BJ (cell line): Measurements from ENCODE around the gene PAX9. TPM values are rescaled to one million over a fixed set of nuclear protein-coding genes. Genes with fewer than 3 reads are reported as not detected.

ENCODE experiments used
- CTCF ChIA-PET: fragments of 350-600 bp; formaldehyde crosslinking; extraction: SDS; loops from one replicate; lab custom pipeline; 2021; ENCODE audit warnings: antibody characterized with exemption, inconsistent platforms; lab: Yijun Ruan, JAX
- POLR2A ChIA-PET: fragments of 300-600 bp; sonication (Branson Sonifier 250); formaldehyde crosslinking; extraction: SDS; loops from one replicate; lab custom pipeline; 2021; ENCODE audit warnings: antibody characterized with exemption; lab: Charles Lee
- DNase-seq: peaks from one replicate; pipeline ENCODE4 v3.0.0-alpha.2; 2011; ENCODE audit warnings: low read depth
- H3K27me3 ChIP-seq: 2 replicates; pipeline ENCODE4 v1.6.0; 2011; ENCODE audit warnings: low read length; ENCODE audit not compliant: control insufficient read depth, insufficient read depth
- H3K36me3 ChIP-seq: 2 replicates; pipeline ENCODE4 v1.5.1; 2011; ENCODE audit warnings: low read length; ENCODE audit not compliant: control insufficient read depth, insufficient read depth
- H3K4me3 ChIP-seq: 2 replicates; pipeline ENCODE4 v1.5.1; 2011; ENCODE audit warnings: low read depth, mild to moderate bottlenecking, control low read depth, low read length
- CTCF ChIP-seq: IDR thresholded peaks from 2 replicates; pipeline ENCODE4 v1.5.1; 2011; ENCODE audit warnings: low read depth, mild to moderate bottlenecking, control low read depth, inconsistent platforms, low read length, moderate library complexity; ENCODE audit not compliant: insufficient read depth
- polyA plus RNA-seq: library from polyadenylated mRNA; depleted of rRNA; stranded (reverse); fragments of >200 nt; gene quantifications from 2 replicates; pipeline ENCODE4 v1.2.3, GENCODE V29; 2011

PAX9 gene
- polyA plus RNA-seq, 1 experiment, result not detected

- POLR2A ChIA-PET, result no interaction called here
- no peaks in the 10 kb centered on the region for H3K36me3 ChIP-seq
- H3K4me3 ChIP-seq, result no peak overlapping the region
- CTCF ChIA-PET, result interaction anchor here (0.6 kb wide), 1 partner anchor 263 kb away, joined by 3 read pairs; no protein-coding TSS in a partner anchor
- no peak for DNase-seq
- TF ChIP-seq CTCF, result no peak
- peaks cover 41% of the 10 kb centered on the region for H3K27me3 ChIP-seq
Measured at GRCh38 chr14:36666416-36667206, 5.0 kb downstream of the PAX9 start.

- CTCF ChIA-PET, result no interaction called here
Measured at GRCh38 chr14:36667679-36668078, 6.0 kb downstream of the PAX9 start.

GRCh38 chr14:36671149-36671548, 9.5 kb downstream of the PAX9 start:
- DNase-seq, result no peak
- Histone ChIP-seq H3K4me3 (no peak overlapping the region), H3K27me3 (peaks cover 8% of the 10 kb centered on the region), H3K36me3 (no peaks in the 10 kb centered on the region)
- ChIA-PET POLR2A (no interaction called here), CTCF (no interaction called here)
- no peak for TF ChIP-seq CTCF

More at GRCh38 chr14:36667679-36668078, 6.0 kb downstream of the PAX9 start:
- H3K4me3 ChIP-seq, result no peak overlapping the region
- peaks cover 34% of the 10 kb centered on the region for H3K27me3 ChIP-seq
- no peak for DNase-seq
- POLR2A ChIA-PET, result no interaction called here
- H3K36me3 ChIP-seq, result no peaks in the 10 kb centered on the region
- TF ChIP-seq CTCF, result no peak

GRCh38 chr14:36672095-36672494, 10.4 kb downstream of the PAX9 start:
- POLR2A ChIA-PET, result no interaction called here

More at GRCh38 chr14:36672095-36672494, 10.4 kb downstream of the PAX9 start:
- no peak for TF ChIP-seq CTCF
- Histone ChIP-seq H3K4me3 (no peak overlapping the region), H3K36me3 (no peaks in the 10 kb centered on the region), H3K27me3 (peaks cover 1% of the 10 kb centered on the region; the same call in 1 of the 2 replicates)
- no peak for DNase-seq
- CTCF ChIA-PET, result no interaction called here
